Adrenal gland (tissue), 12 donors: ENCODE measurements around the gene KCNAB2. TPM values are rescaled to one million over a fixed set of nuclear protein-coding genes. Genes with fewer than 3 reads are reported as not detected.

Source experiments
- DNase-seq, 7 donors: peaks; one replicate each; pipeline ENCODE4 v3.0.0-alpha.2; 2019 to 2020
- H3K27ac ChIP-seq, 5 donors: fragments of 200-600 bp; sonication (generic) in 4 of 5; 1 replicate in 3 of 5; 2 replicates in 2 of 5; pipeline versions ENCODE4 v1.5.1 to v1.8.0; 2016 to 2020; ENCODE audit warnings: mild to moderate bottlenecking in 1 of 5
- H3K27me3 ChIP-seq: fragments of 200-600 bp; 2 replicates; pipeline ENCODE4 v1.8.0; 2021
- H3K36me3 ChIP-seq, 2 donors: fragments of 200-600 bp; replicated peaks in 1 of 2; 1 replicate in 1 of 2; 2 replicates in 1 of 2; pipeline versions ENCODE4 v1.5.1 to v1.8.0; 2018 to 2022
- H3K4me1 ChIP-seq, 2 donors: fragments of 200-600 bp; replicated peaks in 1 of 2; 1 replicate in 1 of 2; 2 replicates in 1 of 2; pipeline versions ENCODE4 v1.5.1 to v1.8.0; 2018 to 2021
- H3K4me3 ChIP-seq, 4 donors: fragments of 200-600 bp; sonication (generic) in 3 of 4; one replicate each; pipeline ENCODE4 v1.5.1; 2016 to 2018
- H3K9me3 ChIP-seq, 3 donors: fragments of 200-600 bp; sonication (generic) in 1 of 3; replicated peaks in 1 of 3; 1 replicate in 2 of 3; 2 replicates in 1 of 3; pipeline versions ENCODE4 v1.5.1 to v1.8.0; 2016 to 2021
- CTCF ChIP-seq, 6 experiments: fragments of 450-650 bp in 4 of 6; fragments of 200-600 bp in 2 of 6; sonication (generic) in 1 of 6; IDR thresholded peaks; 1 replicate in 5 of 6; 2 replicates in 1 of 6; pipeline versions ENCODE4 v1.5.1 to v1.8.0; 2016 to 2021; ENCODE audit warnings: antibody characterized with exemption in 6 of 6, mild to moderate bottlenecking in 2 of 6, moderate library complexity in 1 of 6
- POLR2A ChIP-seq, 2 donors: fragments of 450-650 bp; IDR thresholded peaks; one replicate each; pipeline ENCODE4 v1.6.1; 2017; ENCODE audit warnings: antibody characterized with exemption in 2 of 2, mild to moderate bottlenecking in 2 of 2, moderate library complexity in 1 of 2
- WGBS, 4 donors: extraction: QIAGEN DNeasy Blood & Tissue Kit in 2 of 4; methylation state at CpG; one replicate each; pipeline versions ENCODE4 v1.1.5 to v1.1.7; 2013 to 2017; 5-methylcytosine and 5-hydroxymethylcytosine counted together
- intact Hi-C, 2 donors: fragments of 100-400 bp; cut with DNase I; formaldehyde crosslinking; loops; one replicate each; pipeline versions ENCODE4 v1.14.1 to v1.15.0; 2022 to 2023
- polyA plus RNA-seq, 3 donors: library from polyadenylated mRNA; stranded (reverse); fragments of 200-250 nt in 2 of 3; fragments of 350-450 nt in 1 of 3; fragmentation: Illumina TruSeq in 1 of 3; extraction: RNeasy Lipid Tissue Mini Kit (QIAGEN cat#74804) in 1 of 3; gene quantifications; one replicate each; pipeline ENCODE4 v1.2.3, GENCODE V29; 2013 to 2014
- total RNA-seq, 9 donors: library from RNA; depleted of rRNA in 4 of 9; stranded (reverse); fragments of >200 nt in 4 of 9; fragments of 120-200 nt in 1 of 9; fragmentation: NEBNext Ultra II Directional in 1 of 9; extraction: Animal tissue kit (Norgen Biotek cat#: 25700) in 1 of 9; gene quantifications; one replicate each; pipeline versions ENCODE4 v1.1.0 to v1.2.4, GENCODE V29; 2013 to 2023
- donor health status: healthy with polysubstance abuse.
- donor health status: Bipolar disorder and iron deficiency.
- donor health status: DM: yes; HTN: yes; CAD: no.
- donor health status: DM: no; HTN: no; CAD: no.
- donor health status: DM: no; HTN: no; CAD: no.
- donor health status: DM: yes; HTN: yes; CAD: no.

The KCNAB2 gene
- total and polyA plus RNA-seq, 12 donors: 2.2 to 48.0 (median 16.8) TPM

GRCh38 chr1:6010554-6010953, 35.1 kb upstream of the KCNAB2 start:
- H3K36me3 ChIP-seq: no peaks in the 10 kb centered on the region
- H3K4me3 ChIP-seq: no peak overlapping the region
- WGBS, 4 donors: 85 to 97% (median 89%) methylated on average over 7 to 10 of the region's 10 CpGs
- TF ChIP-seq POLR2A (IDR thresholded peaks at IDR 0.05): no peak
- no peak for TF ChIP-seq CTCF (IDR thresholded peaks at IDR 0.05)
- intact Hi-C loops: no loop called here
- no peak overlapping the region for H3K27ac ChIP-seq
- H3K27me3 ChIP-seq: no peaks in the 10 kb centered on the region
- no peaks in the 10 kb centered on the region for H3K9me3 ChIP-seq
- no peaks in the 10 kb centered on the region for H3K4me1 ChIP-seq
- DNase-seq: no peak

- H3K9me3 ChIP-seq: no peaks in the 10 kb centered on the region
- TF ChIP-seq CTCF (IDR thresholded peaks at IDR 0.05) (no peak), POLR2A (IDR thresholded peaks at IDR 0.05) (no peak)
- DNase-seq: no peak
- no peaks in the 10 kb centered on the region for H3K36me3 ChIP-seq
- H3K27me3 ChIP-seq: no peaks in the 10 kb centered on the region
- WGBS, 4 donors: 87 to 93% (median 90%) methylated on average over 16 to 19 of the region's 19 CpGs
- intact Hi-C loops: no loop called here
- no peak overlapping the region for H3K4me3 ChIP-seq
- no peaks in the 10 kb centered on the region for H3K4me1 ChIP-seq
- no peak overlapping the region for H3K27ac ChIP-seq
Measured at GRCh38 chr1:6011161-6011945, 34.3 kb upstream of the KCNAB2 start.

- Histone ChIP-seq H3K4me3 (no peak overlapping the region), H3K27me3 (no peaks in the 10 kb centered on the region), H3K4me1 (no peaks in the 10 kb centered on the region), H3K9me3 (no peaks in the 10 kb centered on the region), H3K27ac (no peak overlapping the region), H3K36me3 (no peaks in the 10 kb centered on the region)
- 87 to 98% (median 94%) methylated on average over 3 of the region's 3 CpGs for WGBS, 4 donors
- DNase-seq: no peak
- TF ChIP-seq CTCF (IDR thresholded peaks at IDR 0.05) (no peak), POLR2A (IDR thresholded peaks at IDR 0.05) (no peak)
- intact Hi-C loops: no loop called here
Measured at GRCh38 chr1:6011946-6012258, 33.8 kb upstream of the KCNAB2 start.

GRCh38 chr1:6012529-6013318, 33.0 kb upstream of the KCNAB2 start:
- H3K9me3 ChIP-seq: no peaks in the 10 kb centered on the region
- WGBS, 4 donors: 90 to 93% (median 91%) methylated on average over 15 to 17 of the region's 17 CpGs
- TF ChIP-seq CTCF (IDR thresholded peaks at IDR 0.05): no peak
- TF ChIP-seq POLR2A (IDR thresholded peaks at IDR 0.05): no peak
- H3K27me3 ChIP-seq: no peaks in the 10 kb centered on the region
- H3K4me3 ChIP-seq: no peak overlapping the region
- intact Hi-C loops: no loop called here
- DNase-seq: no peak
- H3K36me3 ChIP-seq: no peaks in the 10 kb centered on the region
- no peaks in the 10 kb centered on the region for H3K4me1 ChIP-seq
- no peak overlapping the region for H3K27ac ChIP-seq
